ENCODE data around the gene CNTN5. TPM values are rescaled to one million over a fixed set of nuclear protein-coding genes. Genes with fewer than 3 reads are reported as not detected.

Gene CNTN5
- polyA plus RNA-seq, 1 donor (not counting 4 experiments of a cell fraction or from before 2014, with no cell fraction given) = not detected

DNA sequence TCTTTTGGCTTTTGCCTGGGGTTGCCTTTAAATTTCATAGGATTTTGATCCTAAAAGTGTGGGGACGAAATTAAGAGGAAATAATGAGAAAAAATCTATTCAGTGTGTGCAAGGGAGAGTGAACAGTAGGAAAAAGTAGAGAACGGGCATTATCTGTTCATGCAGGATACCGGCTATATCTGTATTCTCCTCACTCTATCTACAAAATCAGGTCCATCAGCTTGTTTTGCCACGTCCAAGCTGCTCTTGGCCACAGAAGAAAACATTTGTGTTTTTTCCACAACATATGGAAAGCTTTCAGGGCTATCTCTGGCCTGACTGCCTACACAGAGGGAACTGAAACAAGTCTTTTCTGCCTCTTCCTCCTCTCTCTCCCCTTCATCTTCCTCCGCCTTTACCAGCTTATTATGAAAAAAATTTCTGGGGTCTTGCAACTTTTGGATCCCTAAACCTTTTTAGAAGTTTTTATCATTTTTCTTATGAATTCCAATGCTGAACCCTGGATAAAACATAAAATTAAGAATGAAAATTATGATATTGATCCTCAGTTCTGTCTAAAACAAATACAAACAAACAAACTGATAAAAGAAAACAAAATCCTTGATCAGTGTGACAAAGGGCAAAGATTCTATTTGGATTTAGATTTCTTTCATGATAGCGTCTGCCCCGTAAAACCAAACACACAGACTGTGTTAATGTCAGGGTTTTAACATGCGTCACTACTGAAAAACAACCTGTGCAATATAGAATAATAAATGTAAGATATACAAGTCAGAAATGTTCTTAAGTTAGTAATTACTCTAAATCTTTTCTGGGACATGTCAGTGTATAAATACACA is 219.7 kb downstream of the CNTN5 start:
- Histone ChIP-seq H2AFZ (ENCODE audit: control insufficient read depth, low read length) (no peak overlapping the region), H3K4me2 (ENCODE audit: control insufficient read depth, extremely low read depth, insufficient read depth, low read depth, low read length) (no peak overlapping the region), H3K36me3 (ENCODE audit: control insufficient read depth in 2 of 2, extremely low read depth in 1 of 2, insufficient read depth in 2 of 2, low read length in 2 of 2) (no peaks in the 10 kb centered on the region), H3K9me1 (ENCODE audit: control insufficient read depth, extremely low read depth, insufficient read depth, low read length) (no peaks in the 10 kb centered on the region), H3K9me3 (ENCODE audit: control insufficient read depth, low read depth, low read length) (no peaks in the 10 kb centered on the region), H3K9ac (ENCODE audit: control insufficient read depth, extremely low read depth, insufficient read depth, low read length) (no peak overlapping the region), H3K27me3 (ENCODE audit: control insufficient read depth, extremely low read depth, insufficient read depth, low read length) (no peaks in the 10 kb centered on the region), H3K4me1 (ENCODE audit: control insufficient read depth, extremely low read depth, insufficient read depth, low read length) (no peaks in the 10 kb centered on the region), H3K79me2 (ENCODE audit: control insufficient read depth, insufficient read depth, low read length) (no peaks in the 10 kb centered on the region), H4K20me1 (ENCODE audit: control insufficient read depth, extremely low read depth, insufficient read depth, low read length) (no peaks in the 10 kb centered on the region), H3K27ac (ENCODE audit: control insufficient read depth, insufficient read depth, low read length) (no peak overlapping the region), H3K4me3 (ENCODE audit: control insufficient read depth in 2 of 3, extremely low read depth in 1 of 3, insufficient read depth in 2 of 3, low read depth in 1 of 3, low read length in 3 of 3) (no peak overlapping the region)
- DNase-seq (ENCODE audit: low read depth, low spot score) (no peak), FAIRE-seq (no peak)
- dilution Hi-C loops (cut with MboI; ENCODE audit: extremely low pct_ligation_motif_present, low sequenced_read_pairs) = no loop called here
- TF ChIP-seq, protein P1, sequence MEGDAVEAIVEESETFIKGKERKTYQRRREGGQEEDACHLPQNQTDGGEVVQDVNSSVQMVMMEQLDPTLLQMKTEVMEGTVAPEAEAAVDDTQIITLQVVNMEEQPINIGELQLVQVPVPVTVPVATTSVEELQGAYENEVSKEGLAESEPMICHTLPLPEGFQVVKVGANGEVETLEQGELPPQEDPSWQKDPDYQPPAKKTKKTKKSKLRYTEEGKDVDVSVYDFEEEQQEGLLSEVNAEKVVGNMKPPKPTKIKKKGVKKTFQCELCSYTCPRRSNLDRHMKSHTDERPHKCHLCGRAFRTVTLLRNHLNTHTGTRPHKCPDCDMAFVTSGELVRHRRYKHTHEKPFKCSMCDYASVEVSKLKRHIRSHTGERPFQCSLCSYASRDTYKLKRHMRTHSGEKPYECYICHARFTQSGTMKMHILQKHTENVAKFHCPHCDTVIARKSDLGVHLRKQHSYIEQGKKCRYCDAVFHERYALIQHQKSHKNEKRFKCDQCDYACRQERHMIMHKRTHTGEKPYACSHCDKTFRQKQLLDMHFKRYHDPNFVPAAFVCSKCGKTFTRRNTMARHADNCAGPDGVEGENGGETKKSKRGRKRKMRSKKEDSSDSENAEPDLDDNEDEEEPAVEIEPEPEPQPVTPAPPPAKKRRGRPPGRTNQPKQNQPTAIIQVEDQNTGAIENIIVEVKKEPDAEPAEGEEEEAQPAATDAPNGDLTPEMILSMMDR (optimal IDR thresholded peaks at IDR 0.05 in 1 of 3, IDR thresholded peaks at IDR 0.05 in 1 of 3, conservative IDR thresholded peaks at IDR 0.05 in 1 of 3; ENCODE audit: extremely low read depth in 1 of 3, insufficient read depth in 2 of 3, low read length in 3 of 3) = no peak
- no peak for TF ChIP-seq EZH2 (IDR thresholded peaks at IDR 0.05; ENCODE audit: low read length)

GRCh38 chr11:99241066-99241465 is 220.3 kb downstream of the CNTN5 start:
- H3K27ac ChIP-seq (ENCODE audit: control insufficient read depth, insufficient read depth, low read length) = no peak overlapping the region

More at GRCh38 chr11:99241066-99241465, 220.3 kb downstream of the CNTN5 start:
- H2AFZ ChIP-seq (ENCODE audit: control insufficient read depth, low read length) = no peak overlapping the region
- H3K4me1 ChIP-seq (ENCODE audit: control insufficient read depth, extremely low read depth, insufficient read depth, low read length) = no peaks in the 10 kb centered on the region
- no peak for DNase-seq (ENCODE audit: low read depth, low spot score)
- FAIRE-seq = no peak
- no peaks in the 10 kb centered on the region for H4K20me1 ChIP-seq (ENCODE audit: control insufficient read depth, extremely low read depth, insufficient read depth, low read length)
- TF ChIP-seq EZH2 (IDR thresholded peaks at IDR 0.05; ENCODE audit: low read length) = no peak
- TF ChIP-seq, protein P1 (optimal IDR thresholded peaks at IDR 0.05 in 1 of 3, IDR thresholded peaks at IDR 0.05 in 1 of 3, conservative IDR thresholded peaks at IDR 0.05 in 1 of 3; ENCODE audit: extremely low read depth in 1 of 3, insufficient read depth in 2 of 3, low read length in 3 of 3) = no peak
- H3K9me1 ChIP-seq (ENCODE audit: control insufficient read depth, extremely low read depth, insufficient read depth, low read length) = no peaks in the 10 kb centered on the region
- no peak overlapping the region for H3K4me2 ChIP-seq (ENCODE audit: control insufficient read depth, extremely low read depth, insufficient read depth, low read depth, low read length)
- dilution Hi-C loops (cut with MboI; ENCODE audit: extremely low pct_ligation_motif_present, low sequenced_read_pairs) = no loop called here
- no peak overlapping the region for H3K4me3 ChIP-seq (ENCODE audit: control insufficient read depth in 2 of 3, extremely low read depth in 1 of 3, insufficient read depth in 2 of 3, low read depth in 1 of 3, low read length in 3 of 3)
- H3K27me3 ChIP-seq (ENCODE audit: control insufficient read depth, extremely low read depth, insufficient read depth, low read length) = no peaks in the 10 kb centered on the region
- H3K9ac ChIP-seq (ENCODE audit: control insufficient read depth, extremely low read depth, insufficient read depth, low read length) = no peak overlapping the region
- no peaks in the 10 kb centered on the region for H3K9me3 ChIP-seq (ENCODE audit: control insufficient read depth, low read depth, low read length)
- H3K36me3 ChIP-seq (ENCODE audit: control insufficient read depth in 2 of 2, extremely low read depth in 1 of 2, insufficient read depth in 2 of 2, low read length in 2 of 2) = no peaks in the 10 kb centered on the region
- H3K79me2 ChIP-seq (ENCODE audit: control insufficient read depth, insufficient read depth, low read length) = no peaks in the 10 kb centered on the region
